Breast epithelium (tissue), 4 donors: ENCODE data around the gene PLCL2. TPM values are rescaled to one million over a fixed set of nuclear protein-coding genes. Genes with fewer than 3 reads are reported as not detected.
"Not testable (repeated sequence)": the region's sequence is repeated elsewhere in the genome, so short reads cannot be mapped to it uniquely, and the experiment has no call there.

Source experiments
- DNase-seq, 2 donors: peaks; one replicate each; pipeline ENCODE4 v3.0.0-alpha.2; 2019; ENCODE audit warnings: low spot score in 2 of 2
- H3K27ac ChIP-seq, 2 donors: fragments of 200-600 bp; sonication (generic) in 1 of 2; one replicate each; pipeline ENCODE4 v1.5.1; 2016 to 2019; ENCODE audit warnings: mild to moderate bottlenecking in 1 of 2
- H3K27me3 ChIP-seq, 2 donors: fragments of 200-600 bp; sonication (generic) in 1 of 2; one replicate each; pipeline versions ENCODE4 v1.5.1 to v1.6.0; 2017 to 2019; ENCODE audit warnings: control low read depth in 1 of 2, mild to moderate bottlenecking in 1 of 2
- H3K36me3 ChIP-seq: fragments of 200-600 bp; one replicate; pipeline ENCODE4 v1.5.1; 2019
- H3K4me1 ChIP-seq, 2 donors: fragments of 200-600 bp; sonication (generic); one replicate each; pipeline ENCODE4 v1.5.1; 2016 to 2019; ENCODE audit warnings: control low read depth in 1 of 2
- H3K4me3 ChIP-seq, 3 donors: fragments of 200-600 bp; sonication (generic); 1 replicate in 2 of 3; 2 replicates in 1 of 3; pipeline ENCODE4 v1.5.1; 2016 to 2019; ENCODE audit warnings: mild to moderate bottlenecking in 3 of 3, moderate library complexity in 2 of 3
- H3K9me3 ChIP-seq, 2 donors: fragments of 200-600 bp; sonication (generic) in 1 of 2; one replicate each; pipeline ENCODE4 v1.5.1; 2016 to 2019; ENCODE audit warnings: control low read depth in 1 of 2
- CTCF ChIP-seq, 3 donors: fragments of 450-650 bp; IDR thresholded peaks; one replicate each; pipeline ENCODE4 v1.5.1; 2016 to 2017; ENCODE audit warnings: antibody characterized with exemption in 3 of 3, mild to moderate bottlenecking in 3 of 3, moderate library complexity in 3 of 3
- POLR2A ChIP-seq: fragments of 450-650 bp; IDR thresholded peaks from one replicate; pipeline ENCODE4 v1.6.1; 2016; ENCODE audit warnings: antibody characterized with exemption, mild to moderate bottlenecking, moderate library complexity
- POLR2AphosphoS5 ChIP-seq, 3 donors: sonication (generic); formaldehyde crosslinking; IDR thresholded peaks; one replicate each; pipeline ENCODE4 v1.6.1; 2017; ENCODE audit warnings: antibody characterized with exemption in 3 of 3
- intact Hi-C: fragments of 100-400 bp; cut with DNase I; formaldehyde crosslinking; loops from one replicate; pipeline ENCODE4 v1.15.1; 2023; ENCODE audit warnings: low total_unique reads
- total RNA-seq, 3 donors: library from RNA; depleted of rRNA; stranded (reverse); fragments of >200 nt; gene quantifications; one replicate each; pipeline ENCODE4 v1.1.0, GENCODE V29; 2016

Gene PLCL2
- total RNA-seq, 3 donors from 2014 or later = 7.8 to 21.9 (median 17.0) TPM

GRCh38 chr3:16943857-16944256, 59.1 kb downstream of the PLCL2 start:
- no peak for TF ChIP-seq CTCF (IDR thresholded peaks at IDR 0.05)
- no peak for TF ChIP-seq POLR2A
- no peak for TF ChIP-seq POLR2AphosphoS5 (IDR thresholded peaks at IDR 0.05)
- H3K9me3 ChIP-seq = no peaks in the 10 kb centered on the region
- intact Hi-C loops = no loop called here
- H3K27ac ChIP-seq = no peak overlapping the region
- no peaks in the 10 kb centered on the region for H3K36me3 ChIP-seq
- H3K4me3 ChIP-seq = no peak overlapping the region
- no peak for DNase-seq
- H3K4me1 ChIP-seq = no peaks in the 10 kb centered on the region
- H3K27me3 ChIP-seq = no peaks in the 10 kb centered on the region

DNA sequence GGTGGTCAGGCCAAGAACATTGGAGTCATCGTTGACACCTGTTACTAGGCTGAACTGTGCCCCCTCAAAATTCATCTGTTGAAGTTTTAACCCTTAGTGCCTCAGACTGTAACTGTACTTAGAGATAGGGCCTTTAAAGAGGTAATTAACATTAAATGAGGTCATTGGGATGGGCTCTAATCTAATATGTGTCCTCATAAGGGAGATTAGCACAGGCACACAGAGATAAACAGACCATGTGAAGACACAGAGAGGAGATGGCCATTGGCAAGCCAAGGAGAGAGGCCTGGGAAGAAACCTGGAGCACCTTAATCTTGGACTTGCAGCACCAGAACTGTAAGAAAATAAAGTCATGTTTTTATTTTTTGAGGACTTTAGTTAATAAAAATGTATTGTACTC, 59.6 kb downstream of the PLCL2 start:
- no peak for DNase-seq
- Histone ChIP-seq H3K27ac (no peak overlapping the region), H3K4me3 (no peak overlapping the region), H3K9me3 (no peaks in the 10 kb centered on the region), H3K27me3 (no peaks in the 10 kb centered on the region), H3K4me1 (no peaks in the 10 kb centered on the region), H3K36me3 (no peaks in the 10 kb centered on the region)
- intact Hi-C loops = no loop called here
- TF ChIP-seq POLR2A (no peak), POLR2AphosphoS5 (IDR thresholded peaks at IDR 0.05) (no peak), CTCF (IDR thresholded peaks at IDR 0.05) (no peak)

DNA sequence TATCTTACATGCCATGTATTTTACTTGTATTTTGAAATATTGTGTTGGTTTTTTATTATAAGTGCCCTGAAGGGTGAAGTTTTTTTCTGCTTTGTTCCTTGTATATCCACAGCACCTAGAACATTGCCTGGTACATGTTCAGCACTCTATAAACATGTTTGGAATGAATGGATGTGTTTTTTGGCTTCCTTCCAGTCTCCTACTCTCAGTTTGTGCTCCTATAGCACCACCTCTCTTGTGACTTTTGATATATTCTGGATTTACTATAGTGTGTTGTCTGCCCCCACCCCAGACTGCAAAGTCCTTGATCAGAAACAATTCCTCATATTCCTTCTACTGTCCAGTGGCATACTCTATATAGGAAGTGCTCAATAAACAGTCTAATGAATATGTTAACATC, 60.6 kb downstream of the PLCL2 start:
- intact Hi-C loops = no loop called here
- TF ChIP-seq POLR2AphosphoS5 (IDR thresholded peaks at IDR 0.05) = no peak
- TF ChIP-seq CTCF (IDR thresholded peaks at IDR 0.05) = no peak
- TF ChIP-seq POLR2A = no peak

GRCh38 chr3:16950282-16950681, 65.5 kb downstream of the PLCL2 start:
- Histone ChIP-seq H3K27ac (no peak overlapping the region), H3K4me1 (no peaks in the 10 kb centered on the region), H3K27me3 (no peaks in the 10 kb centered on the region), H3K36me3 (no peaks in the 10 kb centered on the region), H3K9me3 (no peaks in the 10 kb centered on the region), H3K4me3 (no peak overlapping the region)
- no peak for TF ChIP-seq POLR2AphosphoS5 (IDR thresholded peaks at IDR 0.05)
- TF ChIP-seq POLR2A = no peak
- no peak for TF ChIP-seq CTCF (IDR thresholded peaks at IDR 0.05)
- no peak for DNase-seq
- intact Hi-C loops = no loop called here

More for the DNA sequence above, 60.6 kb downstream of the PLCL2 start:
- DNase-seq = no peak
- H3K4me1 ChIP-seq = no peaks in the 10 kb centered on the region
- H3K36me3 ChIP-seq = no peaks in the 10 kb centered on the region
- H3K27ac ChIP-seq = no peak overlapping the region
- H3K4me3 ChIP-seq = no peak overlapping the region
- H3K9me3 ChIP-seq = no peaks in the 10 kb centered on the region
- H3K27me3 ChIP-seq = no peaks in the 10 kb centered on the region

DNA sequence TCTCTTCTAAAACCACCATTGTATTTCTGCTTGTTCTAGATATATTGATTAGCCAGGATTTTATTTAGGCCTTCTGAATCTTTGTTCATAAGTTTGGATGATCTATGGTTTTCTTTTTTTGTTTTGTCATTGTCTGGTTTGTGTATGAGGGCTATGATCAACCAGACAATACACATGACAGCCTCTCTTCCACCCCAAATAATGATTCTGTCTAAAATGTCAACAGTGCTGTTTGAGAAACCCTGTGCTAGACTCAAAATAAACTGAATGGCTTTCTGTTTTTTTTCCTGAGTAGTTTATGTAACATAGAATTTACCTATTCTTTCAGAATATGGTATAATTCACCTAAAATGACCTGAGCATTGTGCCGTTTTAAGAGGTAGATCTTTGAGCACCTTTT, 66.1 kb downstream of the PLCL2 start:
- intact Hi-C loops = no loop called here
- no peak for DNase-seq
- H3K4me1 ChIP-seq = no peaks in the 10 kb centered on the region

GRCh38 chr3:16957852-16958251, 73.1 kb downstream of the PLCL2 start:
- H3K4me1 ChIP-seq, DNase-seq, H3K36me3 ChIP-seq, H3K9me3 ChIP-seq, intact Hi-C loops, H3K27ac ChIP-seq, H3K4me3 ChIP-seq, H3K27me3 ChIP-seq: not testable (repeated sequence)

More for the DNA sequence above, 66.1 kb downstream of the PLCL2 start:
- Histone ChIP-seq H3K27ac (no peak overlapping the region), H3K9me3 (no peaks in the 10 kb centered on the region), H3K27me3 (no peaks in the 10 kb centered on the region), H3K36me3 (no peaks in the 10 kb centered on the region), H3K4me3 (no peak overlapping the region)
- TF ChIP-seq CTCF (IDR thresholded peaks at IDR 0.05) (no peak), POLR2AphosphoS5 (IDR thresholded peaks at IDR 0.05) (no peak), POLR2A (no peak)
